ENCODE results near the gene SGPL1.
A peak's percentile ranks its signal among the peaks of the same experiment; 100 is the strongest.

Gene SGPL1

GRCh38 chr10:70812814-70813213 is 2.9 kb upstream of the SGPL1 start:
- DNase-seq, result no peak

DNA sequence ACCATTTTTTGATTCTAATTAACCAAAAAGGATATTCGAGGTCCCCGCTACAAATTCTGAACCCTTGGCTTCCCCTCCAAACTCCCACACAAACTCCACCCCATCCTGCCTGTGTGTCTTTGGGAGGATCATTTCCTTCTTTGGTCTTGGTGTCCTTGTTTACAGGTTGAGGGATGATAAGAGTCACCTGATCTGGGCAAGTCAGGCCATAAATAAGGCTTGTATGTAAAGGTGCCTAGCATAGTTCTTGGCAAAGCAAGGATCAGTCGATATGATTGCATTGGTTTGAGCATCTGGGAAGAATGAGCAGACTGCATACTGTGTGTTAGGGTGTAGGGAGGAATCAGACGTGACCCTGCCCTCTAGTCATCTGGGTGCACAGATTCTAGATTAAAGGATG is 1.6 kb upstream of the SGPL1 start:
- DNase-seq, result no peak

DNA sequence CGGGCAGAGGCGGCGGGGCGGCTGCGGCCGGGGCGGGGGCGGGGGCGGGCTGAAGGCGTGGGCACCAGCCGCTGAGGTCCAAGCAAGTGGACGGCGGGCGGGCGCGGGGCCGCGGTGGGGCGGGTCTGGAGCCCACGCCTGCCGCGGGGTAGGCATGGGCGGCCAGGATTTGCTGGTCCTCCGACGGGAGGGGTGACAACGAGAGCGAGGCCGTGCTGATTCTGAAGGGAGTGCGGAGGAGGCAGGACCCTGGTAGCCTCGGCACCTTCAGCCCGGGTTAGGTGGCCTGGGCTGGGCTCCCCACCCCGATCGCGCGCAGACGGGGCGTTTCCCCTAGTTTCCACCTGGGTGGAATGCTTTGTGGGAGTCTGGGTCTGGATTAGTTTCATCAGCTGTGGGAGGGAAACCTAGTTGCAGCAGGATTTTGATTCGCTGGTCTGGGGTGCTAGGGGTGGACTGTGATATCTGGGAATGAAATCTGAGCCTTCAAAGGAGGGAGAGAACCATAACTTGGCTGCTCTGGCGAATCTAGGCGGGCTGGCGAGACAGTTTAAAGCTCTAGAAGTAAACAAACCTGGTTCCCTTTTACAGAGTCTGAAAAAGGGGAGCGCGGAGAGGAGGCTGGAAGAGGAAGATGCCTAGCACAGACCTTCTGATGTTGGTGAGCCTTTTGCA is 609 bp downstream of the SGPL1 start:
- DNase-seq, result peak; percentile 29

- no peak for DNase-seq
Measured at GRCh38 chr10:70820976-70821750, 5.4 kb downstream of the SGPL1 start.

DNA sequence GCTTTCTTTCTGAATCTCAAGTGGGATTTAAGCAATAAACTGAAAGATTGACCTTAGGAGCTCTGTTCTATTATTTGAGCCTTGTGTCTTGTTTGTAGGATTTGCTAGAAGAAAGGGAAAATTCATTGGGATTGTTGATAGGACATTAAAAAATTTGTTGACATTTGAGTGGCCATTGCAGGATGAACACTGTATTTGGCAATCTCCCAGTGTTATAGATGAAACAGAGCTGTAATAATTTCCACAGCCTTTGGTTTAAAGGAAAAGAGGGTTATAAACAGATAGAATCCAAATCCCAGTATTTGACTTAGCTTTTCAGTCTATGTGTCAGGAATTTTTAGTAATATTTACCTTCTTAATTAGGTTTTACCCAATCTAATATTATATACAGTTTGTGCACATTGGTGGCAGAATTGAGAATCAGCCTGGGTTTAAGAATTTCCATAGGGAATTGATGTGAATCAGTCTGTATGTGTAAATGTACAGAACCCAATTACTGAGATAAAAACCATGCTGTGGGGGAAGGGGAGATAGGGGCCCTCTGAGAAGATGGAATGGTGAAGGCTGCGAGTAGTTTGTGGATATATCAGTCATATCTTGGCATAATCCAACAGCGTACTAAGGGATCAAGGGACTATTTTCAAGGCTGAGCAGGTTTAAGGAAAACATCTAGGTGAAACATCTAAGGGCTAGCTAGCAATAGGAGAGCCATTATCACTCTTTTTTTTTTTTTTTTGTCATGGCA is 6.5 kb downstream of the SGPL1 start:
- no peak for DNase-seq

- DNase-seq, result no peak
Measured at GRCh38 chr10:70827086-70827757, 11.5 kb downstream of the SGPL1 start.

DNA sequence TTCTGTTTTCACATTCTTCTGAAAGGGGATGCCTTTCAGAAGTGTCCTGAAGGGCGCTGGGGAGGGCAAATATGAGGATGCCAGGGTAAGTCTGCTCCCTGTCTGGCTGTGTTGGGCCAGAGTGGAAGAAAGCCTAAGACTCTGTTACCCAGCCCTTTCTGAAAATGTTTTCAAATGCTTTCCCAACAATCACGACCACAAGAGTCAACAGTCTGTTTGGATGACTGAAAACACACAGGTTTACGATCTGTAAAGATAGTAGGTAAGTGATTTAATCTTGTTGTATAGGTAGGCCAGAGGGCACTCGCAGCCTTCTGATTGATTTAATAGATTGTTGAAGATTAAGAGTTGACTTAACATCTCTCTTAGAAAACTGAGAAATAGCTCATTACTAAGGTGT is 13.2 kb downstream of the SGPL1 start:
- no peak for DNase-seq

GRCh38 chr10:70829543-70829942 is 13.8 kb downstream of the SGPL1 start:
- no peak for DNase-seq

DNA sequence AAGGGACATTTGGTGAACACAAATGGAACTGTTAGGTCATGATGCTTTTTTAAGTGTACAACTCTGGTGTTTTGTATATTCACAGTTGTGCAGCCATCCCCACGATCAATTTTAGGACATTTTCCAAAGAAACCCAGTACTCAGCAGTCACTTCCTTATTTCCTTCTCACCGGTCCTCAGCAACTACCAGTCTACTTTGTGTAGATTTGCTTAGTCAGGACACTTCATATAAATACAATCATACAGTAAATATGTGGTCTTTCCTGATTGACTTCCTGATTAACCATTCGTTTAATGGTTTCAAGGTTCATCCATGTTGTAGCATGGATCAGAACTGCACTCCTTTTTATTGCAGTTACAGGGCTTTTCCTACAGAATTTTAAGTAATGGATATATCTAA is 14.4 kb downstream of the SGPL1 start:
- no peak for DNase-seq

- DNase-seq, result no peak
Measured at GRCh38 chr10:70832221-70832620, 16.5 kb downstream of the SGPL1 start.

DNA sequence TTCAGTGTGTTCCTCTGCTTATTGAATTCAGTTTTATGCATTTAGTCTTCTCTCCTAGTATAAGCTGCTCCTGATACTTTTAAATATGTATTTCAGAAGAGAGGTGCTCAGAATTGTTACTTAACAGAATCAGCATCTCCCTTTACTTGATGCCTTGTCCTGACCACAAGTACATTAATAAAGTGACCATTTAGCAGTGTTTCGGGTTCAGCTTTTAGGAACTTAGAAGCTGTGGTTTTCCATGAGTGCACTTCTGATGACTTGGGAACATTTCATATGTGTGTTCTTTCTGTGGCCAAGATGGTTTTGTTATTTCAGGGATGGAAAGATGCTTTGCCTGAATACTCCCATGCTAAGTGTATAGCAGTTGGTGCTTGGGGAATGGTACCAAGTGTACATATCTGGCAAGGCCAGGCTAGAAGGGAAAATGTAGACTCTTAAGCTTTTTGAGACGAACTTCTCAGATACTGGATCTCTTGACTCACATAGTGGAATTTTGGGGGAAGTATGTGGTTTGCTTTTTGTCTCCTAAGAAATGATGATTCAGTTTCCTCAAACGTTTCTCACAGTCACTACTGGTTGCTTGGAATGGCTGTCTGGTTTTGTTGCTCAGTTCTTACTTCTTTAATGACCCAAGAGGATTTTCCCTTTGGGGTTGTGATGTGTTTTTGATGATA is 17.2 kb downstream of the SGPL1 start:
- no peak for DNase-seq

DNA sequence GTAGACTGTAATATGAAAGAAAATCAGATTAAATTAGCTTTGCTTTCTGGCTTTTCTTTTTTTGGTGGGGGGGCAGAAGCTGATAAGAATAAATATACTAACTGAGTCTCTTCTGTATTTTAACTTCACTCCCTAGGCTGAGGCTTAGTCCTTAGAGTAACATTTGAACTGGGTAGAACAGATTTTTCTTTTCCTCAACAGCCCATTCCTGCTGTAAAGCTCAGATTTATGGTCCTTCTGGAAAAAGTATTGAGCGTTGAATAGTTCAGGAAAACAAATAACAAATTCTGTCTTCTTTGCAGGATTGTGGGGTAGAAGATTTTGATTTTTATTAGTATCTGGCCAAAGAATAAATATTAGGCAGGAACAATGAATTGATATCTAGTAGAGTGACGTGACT is 17.9 kb downstream of the SGPL1 start:
- no peak for DNase-seq

- DNase-seq, result no peak
Measured at GRCh38 chr10:70834021-70834420, 18.3 kb downstream of the SGPL1 start.

DNA sequence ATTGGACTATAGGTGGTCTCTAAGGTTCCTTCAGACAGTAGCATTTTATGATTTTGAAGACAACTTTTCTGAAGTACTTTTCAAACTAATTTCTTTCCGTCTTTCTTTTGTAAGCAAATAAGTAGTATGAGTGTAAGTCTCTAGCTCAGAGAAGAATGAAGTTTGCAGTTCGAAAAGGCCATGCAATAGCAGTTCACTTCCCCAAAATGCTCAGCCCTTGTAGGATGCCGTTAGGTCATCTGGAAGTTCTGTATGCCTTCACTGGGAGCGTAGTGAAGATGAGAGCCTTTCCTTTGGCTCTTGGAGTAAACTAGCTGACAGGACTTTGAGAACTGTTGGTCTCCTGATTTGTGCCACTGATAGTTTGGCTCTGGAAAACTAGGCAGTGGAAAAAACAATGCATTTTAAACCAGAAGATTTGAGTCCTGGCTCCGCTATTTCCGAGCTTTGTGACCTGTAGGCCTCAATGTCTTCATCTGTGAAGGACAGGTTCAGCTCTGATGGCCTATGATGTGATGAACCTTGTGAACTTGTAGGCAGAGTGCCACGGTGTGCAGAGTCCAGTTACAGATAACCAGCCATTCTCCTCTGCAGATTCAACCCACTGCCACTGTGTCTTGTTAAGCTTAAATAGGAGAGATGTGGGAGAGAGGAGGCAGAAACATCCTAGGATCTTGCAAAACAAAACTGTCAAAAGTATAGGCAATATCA is 18.8 kb downstream of the SGPL1 start:
- DNase-seq, result no peak

GRCh38 chr10:70836319-70836718 is 20.6 kb downstream of the SGPL1 start:
- DNase-seq, result no peak

DNA sequence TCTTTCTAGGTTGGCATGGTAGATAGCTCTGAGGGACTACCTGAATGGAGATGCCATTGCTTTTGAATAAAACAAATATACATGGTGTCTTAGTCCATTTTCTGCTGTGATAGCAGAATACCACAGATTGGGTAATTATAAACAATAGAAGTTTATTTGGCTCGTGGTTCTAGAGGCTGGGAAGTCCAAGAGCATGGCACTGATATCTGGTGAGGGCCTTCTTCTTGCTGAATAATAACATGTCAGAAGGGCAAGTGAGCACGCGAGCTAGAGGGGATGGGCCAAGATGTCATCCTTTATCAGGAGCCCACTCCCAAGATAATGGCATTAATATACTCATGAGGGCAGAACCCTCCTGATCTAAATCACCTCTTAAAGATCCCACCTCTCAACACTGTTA is 21.9 kb downstream of the SGPL1 start:
- DNase-seq, result no peak

DNA sequence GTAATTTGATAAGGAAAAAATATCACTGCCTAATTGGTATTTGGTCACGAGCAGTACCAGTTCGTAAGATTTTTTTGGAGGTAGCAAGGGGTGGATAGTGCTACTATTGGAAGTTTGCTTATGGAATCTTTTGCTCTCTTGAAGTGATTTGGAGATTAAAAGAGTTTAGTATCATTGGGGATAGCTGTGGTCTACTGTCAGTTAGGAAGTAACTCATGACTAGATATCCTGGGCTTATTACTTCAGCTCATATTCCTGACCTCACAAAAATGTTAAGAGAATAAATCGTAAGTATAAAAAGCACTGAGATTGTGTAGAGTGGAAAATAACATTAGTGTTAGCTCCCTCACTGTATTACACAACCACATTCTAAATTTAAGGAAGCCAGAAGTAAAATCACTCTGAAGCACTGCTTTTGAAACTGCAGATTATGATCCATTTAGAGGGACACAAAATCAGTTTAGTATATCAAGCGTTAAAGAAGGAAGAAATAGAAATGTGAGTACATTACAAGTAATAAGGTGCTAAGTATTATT is 22.6 kb downstream of the SGPL1 start:
- no peak for DNase-seq

DNA sequence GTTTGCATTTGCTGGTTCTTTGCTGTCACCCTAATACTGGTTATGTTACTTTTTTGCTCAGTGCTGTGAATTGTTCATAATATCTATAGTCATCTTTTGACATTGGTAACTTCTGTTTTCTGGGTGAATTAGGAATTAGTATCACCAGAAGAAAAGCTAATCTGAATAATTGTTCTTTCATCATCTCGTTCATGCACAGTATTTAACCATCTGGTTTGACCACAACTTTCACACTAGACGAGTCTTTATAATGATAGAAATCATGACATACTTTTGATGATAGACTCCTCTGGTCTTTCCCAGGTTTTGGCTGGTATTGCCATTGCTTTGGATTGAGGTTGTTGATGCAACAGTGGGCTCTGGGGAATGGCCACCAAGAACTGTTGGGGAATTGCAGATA is 25.1 kb downstream of the SGPL1 start:
- DNase-seq, result no peak

DNA sequence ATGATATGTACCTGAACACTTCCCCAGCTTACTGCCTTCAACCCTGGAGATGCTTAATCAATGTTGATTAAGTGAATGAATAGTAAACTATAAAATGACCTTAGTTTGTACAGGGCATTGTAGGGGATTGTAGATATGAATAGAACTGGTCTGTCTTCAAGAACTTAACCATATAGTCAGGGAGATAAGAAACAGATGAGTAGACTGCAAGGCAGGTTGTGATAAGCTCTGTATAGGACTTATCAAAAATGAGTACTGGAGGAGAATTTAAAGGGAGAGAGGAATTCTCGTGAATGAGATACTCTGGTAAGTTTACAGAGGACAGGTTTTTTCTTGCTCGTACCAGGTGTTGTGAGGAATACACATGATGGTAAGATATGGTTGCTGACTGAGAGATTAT is 27.6 kb downstream of the SGPL1 start:
- DNase-seq, result no peak

DNA sequence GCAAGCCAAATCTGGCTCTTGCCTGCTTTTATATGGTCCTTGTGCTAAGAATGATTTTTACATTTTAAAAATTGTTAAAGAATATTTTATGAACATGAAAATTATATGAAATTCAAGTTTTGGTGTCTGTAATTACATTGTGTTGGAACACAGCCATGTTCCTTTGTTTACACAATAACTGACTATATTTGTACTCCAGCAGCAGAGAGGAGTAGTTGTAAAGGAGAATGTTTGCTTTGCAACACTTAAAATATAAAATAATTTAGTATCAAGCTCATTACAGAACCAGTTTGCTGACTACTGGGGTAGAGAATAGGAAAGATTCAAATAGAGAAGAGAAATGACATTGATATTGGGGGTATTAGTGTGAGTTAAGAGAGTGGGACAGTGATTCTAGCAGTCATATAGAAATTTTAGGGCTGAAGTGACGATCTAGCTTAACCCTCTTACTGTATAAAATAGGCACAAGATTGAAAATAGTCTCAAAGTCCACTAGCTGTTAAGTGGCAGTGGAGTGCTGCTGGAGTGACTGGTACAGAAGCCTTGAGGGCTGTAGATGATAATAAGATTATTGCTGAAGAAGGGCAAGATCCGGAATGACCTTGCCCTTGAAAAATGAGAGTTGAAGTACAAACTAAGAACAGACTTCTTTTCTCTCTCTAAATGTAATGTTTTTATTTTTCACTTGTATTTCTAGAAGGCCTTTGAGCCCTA is 28.2 kb downstream of the SGPL1 start:
- no peak for DNase-seq

- DNase-seq, result no peak
Measured at GRCh38 chr10:70845256-70845655, 29.5 kb downstream of the SGPL1 start.

Data from NK-92 treated with Interleukin-12 subunit alpha and Interleukin-12 subunit beta, amount 100 ng/mL, for 24 hours (cell line).